Posterior vena cava (tissue), 2 donors: ENCODE data around the gene MZT1. TPM values are rescaled to one million over a fixed set of nuclear protein-coding genes. Genes with fewer than 3 reads are reported as not detected.

Experiments used
- DNase-seq: peaks from one replicate; pipeline ENCODE4 v3.0.0-alpha.2; 2020; ENCODE audit warnings: low spot score
- intact Hi-C, 2 donors: fragments of 100-400 bp; cut with DNase I; formaldehyde crosslinking; loops; one replicate each; pipeline versions ENCODE4 v1.14.1 to v1.14.2; 2022 to 2023
- total RNA-seq, 2 donors: library from RNA; stranded (reverse); fragmentation: NEBNext Ultra II Directional; extraction: Animal tissue kit (Norgen Biotek cat#: 25700); gene quantifications; one replicate each; pipeline ENCODE4 v1.2.1, GENCODE V29; 2021
- donor health status: DM: yes; HTN: yes; CAD: no.
- donor health status: DM: yes; HTN: yes; CAD: no.

Gene MZT1
- total RNA-seq, 2 donors from 2014 or later, result 5.8 to 10.1 TPM

- intact Hi-C loops, result no loop called here
- DNase-seq, result no peak
Measured at GRCh38 chr13:72692884-72693514, 34.4 kb downstream of the MZT1 start.

DNA sequence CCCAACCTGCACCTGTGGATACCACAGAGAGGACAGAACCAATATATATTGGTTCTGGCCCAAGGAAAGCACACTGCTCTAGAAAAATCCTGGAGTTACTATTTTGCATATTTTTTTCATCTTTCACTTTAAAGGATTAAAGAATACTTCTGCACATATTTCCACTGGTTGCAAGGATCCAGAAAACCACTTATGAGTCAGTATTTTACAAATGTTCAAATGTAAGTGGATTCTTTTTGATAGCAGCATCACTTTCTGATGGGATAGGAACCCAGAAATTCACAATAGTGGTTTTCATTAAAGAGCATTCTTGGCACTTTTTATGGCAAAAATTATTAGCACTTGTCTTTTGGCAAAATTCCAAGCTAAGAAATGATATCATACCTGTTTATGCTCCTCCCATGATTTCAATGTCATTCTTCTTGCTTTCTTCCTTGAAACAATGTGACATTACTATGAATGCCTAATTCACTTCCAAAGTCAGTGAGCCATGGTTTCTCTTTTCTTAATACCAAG, 38.2 kb downstream of the MZT1 start:
- no peak for DNase-seq
- intact Hi-C loops, result no loop called here

GRCh38 chr13:72686766-72687165, 40.7 kb downstream of the MZT1 start:
- DNase-seq, result no peak
- intact Hi-C loops, result no loop called here

- intact Hi-C loops, result no loop called here
- no peak for DNase-seq
Measured at GRCh38 chr13:72680353-72680752, 47.1 kb downstream of the MZT1 start.

- intact Hi-C loops, result no loop called here
- no peak for DNase-seq
Measured at GRCh38 chr13:72678312-72678711, 49.1 kb downstream of the MZT1 start.

DNA sequence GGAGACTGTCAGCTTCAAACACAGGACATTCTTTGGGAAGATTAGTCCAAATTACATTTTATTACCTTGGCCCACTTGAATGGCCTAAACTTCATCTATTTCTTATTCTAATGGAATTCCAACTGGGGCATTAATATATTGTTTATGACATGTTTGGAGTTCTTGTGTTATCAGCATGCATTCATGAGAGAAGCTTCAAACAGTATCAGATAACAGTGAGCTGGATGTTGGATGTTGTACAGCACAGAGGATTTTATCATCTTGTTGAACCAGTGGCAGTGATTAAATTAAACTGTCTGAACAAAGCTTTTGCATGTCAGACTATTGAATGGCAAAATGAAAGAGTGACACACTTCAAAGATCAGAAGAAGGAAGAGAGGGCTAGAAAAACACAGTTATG, 50.0 kb downstream of the MZT1 start:
- intact Hi-C loops, result no loop called here
- DNase-seq, result no peak

- intact Hi-C loops, result no loop called here
- DNase-seq, result no peak
Measured at GRCh38 chr13:72666391-72666790, 61.0 kb downstream of the MZT1 start.

- intact Hi-C loops, result no loop called here
- DNase-seq, result no peak
Measured at GRCh38 chr13:72662548-72662947, 64.9 kb downstream of the MZT1 start.

Other genes with a start within 250 kb of the MZT1 start
- 1 to 10 TPM; 1.8 to 2.2 TPM for gene BORA, start 294 bp upstream of the MZT1 start, total RNA-seq
- 10 to 100 TPM; 23.9 to 27.1 TPM for gene DIS3, start 54.3 kb upstream of the MZT1 start, total RNA-seq
- 10 to 100 TPM; 23.0 to 27.2 TPM for gene PIBF1, start 54.5 kb upstream of the MZT1 start, total RNA-seq